ENCODE data around the gene DUSP2.

The DUSP2 gene

DNA sequence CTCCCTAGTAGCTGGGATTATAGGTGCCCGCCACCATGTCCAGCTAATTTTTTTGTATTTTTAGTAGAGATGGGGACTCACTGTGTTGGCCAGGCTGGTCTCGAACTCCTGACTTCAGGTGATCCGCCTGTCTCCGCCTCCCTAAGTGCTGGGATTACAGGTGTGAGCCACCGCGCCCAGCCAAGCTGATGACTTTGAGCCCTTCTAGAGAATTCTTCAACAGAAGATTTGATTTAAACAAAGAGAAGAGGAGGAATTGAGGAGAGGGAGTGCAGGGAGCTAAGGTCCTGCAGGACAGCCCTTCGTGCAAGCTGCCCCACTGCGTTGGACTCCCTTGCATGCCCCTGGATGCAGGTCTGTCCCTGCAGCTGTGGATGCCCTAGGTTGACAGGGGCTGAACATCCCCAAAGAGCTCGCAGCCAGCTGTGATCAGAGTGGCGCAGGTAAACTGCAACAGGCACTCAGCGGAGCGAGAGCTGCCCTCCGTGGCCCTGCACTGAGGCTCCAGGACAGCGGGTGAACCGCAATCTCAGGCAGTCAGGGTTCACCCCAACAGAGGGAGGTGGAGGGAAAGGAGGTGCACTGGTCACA, 42.5 kb downstream of the DUSP2 start:
- Histone ChIP-seq H3K4me3 (ENCODE audit: low read depth, low read length, poor library complexity, severe bottlenecking) (no peak overlapping the region), H3F3A (ENCODE audit: insufficient read depth, low read length) (no peaks in the 10 kb centered on the region), H3K36me3 (ENCODE audit: insufficient read depth, low read length) (no peaks in the 10 kb centered on the region; the same call in 1 of the 2 replicates), H3K9ac (ENCODE audit: low read length) (no peak overlapping the region), H3K9me3 (ENCODE audit: low read length) (peaks cover 5% of the 10 kb centered on the region; the same call in 1 of the 2 replicates), H3K79me2 (ENCODE audit: insufficient read depth, low read length) (no peaks in the 10 kb centered on the region), H3K4me2 (ENCODE audit: low read length) (no peak overlapping the region), H3K4me1 (ENCODE audit: insufficient read depth, low read length, severe bottlenecking) (no peaks in the 10 kb centered on the region), H3K9me2 (ENCODE audit: low read depth, low read length) (no peaks in the 10 kb centered on the region), H4K20me1 (ENCODE audit: insufficient read depth, low read length) (no peaks in the 10 kb centered on the region), H3K27me3 (ENCODE audit: insufficient read depth, low read length) (peaks cover 22% of the 10 kb centered on the region; the same call in 1 of the 2 replicates), H2AFZ (ENCODE audit: low read length) (no peak overlapping the region), H3K27ac (ENCODE audit: low read depth, low read length, poor library complexity, severe bottlenecking) (no peak overlapping the region)
- TF ChIP-seq, protein P1, sequence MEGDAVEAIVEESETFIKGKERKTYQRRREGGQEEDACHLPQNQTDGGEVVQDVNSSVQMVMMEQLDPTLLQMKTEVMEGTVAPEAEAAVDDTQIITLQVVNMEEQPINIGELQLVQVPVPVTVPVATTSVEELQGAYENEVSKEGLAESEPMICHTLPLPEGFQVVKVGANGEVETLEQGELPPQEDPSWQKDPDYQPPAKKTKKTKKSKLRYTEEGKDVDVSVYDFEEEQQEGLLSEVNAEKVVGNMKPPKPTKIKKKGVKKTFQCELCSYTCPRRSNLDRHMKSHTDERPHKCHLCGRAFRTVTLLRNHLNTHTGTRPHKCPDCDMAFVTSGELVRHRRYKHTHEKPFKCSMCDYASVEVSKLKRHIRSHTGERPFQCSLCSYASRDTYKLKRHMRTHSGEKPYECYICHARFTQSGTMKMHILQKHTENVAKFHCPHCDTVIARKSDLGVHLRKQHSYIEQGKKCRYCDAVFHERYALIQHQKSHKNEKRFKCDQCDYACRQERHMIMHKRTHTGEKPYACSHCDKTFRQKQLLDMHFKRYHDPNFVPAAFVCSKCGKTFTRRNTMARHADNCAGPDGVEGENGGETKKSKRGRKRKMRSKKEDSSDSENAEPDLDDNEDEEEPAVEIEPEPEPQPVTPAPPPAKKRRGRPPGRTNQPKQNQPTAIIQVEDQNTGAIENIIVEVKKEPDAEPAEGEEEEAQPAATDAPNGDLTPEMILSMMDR (IDR thresholded peaks at IDR 0.05; ENCODE audit: low read length): no peak
- TF ChIP-seq EZH2 (IDR thresholded peaks at IDR 0.05; ENCODE audit: borderline replicate concordance, low read length): no peak

DNA sequence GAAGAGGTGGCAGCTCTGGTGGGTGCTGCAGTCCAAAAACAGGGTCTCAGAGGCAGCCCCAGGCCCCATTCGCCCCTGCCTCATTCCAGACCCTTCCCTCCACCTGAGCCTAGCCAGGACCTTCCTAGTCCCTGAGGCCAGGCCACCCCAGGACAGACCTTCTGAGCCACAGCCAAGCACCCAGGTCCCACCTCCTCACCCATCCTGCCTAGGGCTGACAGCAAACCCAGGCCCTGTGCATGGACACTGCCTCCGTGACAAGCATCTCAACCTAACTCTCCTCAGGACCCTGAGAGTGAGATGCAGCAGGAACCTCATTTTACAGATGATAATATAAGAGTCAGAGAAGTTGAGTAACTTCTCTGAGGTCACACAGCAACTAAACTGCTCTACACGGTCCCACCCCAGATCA, 44.3 kb downstream of the DUSP2 start:
- Histone ChIP-seq H3F3A (ENCODE audit: insufficient read depth, low read length) (no peaks in the 10 kb centered on the region), H3K4me3 (ENCODE audit: low read depth, low read length, poor library complexity, severe bottlenecking) (no peak overlapping the region), H3K4me2 (ENCODE audit: low read length) (no peak overlapping the region), H3K9ac (ENCODE audit: low read length) (no peak overlapping the region), H3K9me2 (ENCODE audit: low read depth, low read length) (no peaks in the 10 kb centered on the region), H2AFZ (ENCODE audit: low read length) (no peak overlapping the region), H3K36me3 (ENCODE audit: insufficient read depth, low read length) (no peaks in the 10 kb centered on the region; the same call in 1 of the 2 replicates), H3K79me2 (ENCODE audit: insufficient read depth, low read length) (no peaks in the 10 kb centered on the region), H3K9me3 (ENCODE audit: low read length) (peaks cover 5% of the 10 kb centered on the region; the same call in 1 of the 2 replicates), H4K20me1 (ENCODE audit: insufficient read depth, low read length) (no peaks in the 10 kb centered on the region), H3K27me3 (ENCODE audit: insufficient read depth, low read length) (peaks cover 22% of the 10 kb centered on the region; the same call in 1 of the 2 replicates), H3K4me1 (ENCODE audit: insufficient read depth, low read length, severe bottlenecking) (no peaks in the 10 kb centered on the region), H3K27ac (ENCODE audit: low read depth, low read length, poor library complexity, severe bottlenecking) (no peak overlapping the region)
- TF ChIP-seq, protein P1 (IDR thresholded peaks at IDR 0.05; ENCODE audit: low read length): no peak
- no peak for TF ChIP-seq EZH2 (IDR thresholded peaks at IDR 0.05; ENCODE audit: borderline replicate concordance, low read length)

DNA sequence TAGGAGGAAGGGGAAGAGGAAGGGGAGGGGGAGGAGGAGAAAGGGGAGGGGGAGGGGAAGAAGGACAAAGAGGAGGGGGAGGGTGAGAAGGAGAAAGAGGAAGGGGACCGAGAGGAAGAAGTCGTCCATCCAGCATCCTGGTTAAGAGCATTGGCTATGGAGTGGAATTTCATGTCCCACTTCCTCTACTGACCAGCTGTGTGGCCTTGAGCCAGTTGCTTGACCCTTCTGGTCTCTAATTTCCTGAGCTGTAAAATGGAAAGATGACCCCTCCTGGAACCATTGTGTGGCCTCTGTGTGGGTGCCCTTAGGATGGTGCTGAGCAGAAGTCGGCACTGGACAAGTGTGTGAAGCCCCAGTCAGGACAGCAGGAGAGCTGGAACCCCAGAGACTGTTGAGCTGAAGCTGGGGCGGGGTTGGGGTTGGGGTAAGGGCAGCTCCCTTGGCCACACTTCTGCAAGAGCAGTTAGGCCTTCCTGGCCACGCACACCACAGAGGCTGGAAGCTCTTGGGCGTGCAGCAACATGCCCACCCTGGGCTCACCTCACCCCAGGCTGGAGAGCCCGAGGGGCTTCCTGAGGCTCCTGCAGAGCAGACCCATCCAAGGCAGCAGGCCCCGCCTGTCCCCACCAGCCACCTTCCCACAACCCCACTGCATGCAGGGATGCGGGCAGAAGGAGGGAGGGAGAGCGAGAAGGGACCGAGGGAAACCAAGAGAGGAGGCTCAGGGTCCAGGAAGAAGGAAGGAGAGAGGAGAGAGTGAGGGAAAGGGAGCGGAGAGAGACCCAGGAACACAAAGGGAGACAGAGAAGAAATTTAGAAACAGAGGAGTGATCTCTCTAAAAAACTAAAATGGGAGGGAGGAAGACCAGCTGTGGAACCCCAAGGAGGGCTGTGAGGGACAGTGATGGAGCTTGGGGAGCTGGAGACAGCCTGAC, 45.1 kb downstream of the DUSP2 start:
- Histone ChIP-seq H3F3A (ENCODE audit: insufficient read depth, low read length) (no peaks in the 10 kb centered on the region), H3K4me3 (ENCODE audit: low read depth, low read length, poor library complexity, severe bottlenecking) (no peak overlapping the region), H3K27me3 (ENCODE audit: insufficient read depth, low read length) (peaks cover 14% of the 10 kb centered on the region; the same call in 1 of the 2 replicates), H2AFZ (ENCODE audit: low read length) (no peak overlapping the region), H3K9ac (ENCODE audit: low read length) (no peak overlapping the region), H3K79me2 (ENCODE audit: insufficient read depth, low read length) (no peaks in the 10 kb centered on the region), H3K4me1 (ENCODE audit: insufficient read depth, low read length, severe bottlenecking) (no peaks in the 10 kb centered on the region), H3K4me2 (ENCODE audit: low read length) (no peak overlapping the region), H4K20me1 (ENCODE audit: insufficient read depth, low read length) (no peaks in the 10 kb centered on the region), H3K27ac (ENCODE audit: low read depth, low read length, poor library complexity, severe bottlenecking) (no peak overlapping the region), H3K9me2 (ENCODE audit: low read depth, low read length) (no peaks in the 10 kb centered on the region), H3K9me3 (ENCODE audit: low read length) (peaks cover under 1% of the 10 kb centered on the region; the same call in 1 of the 2 replicates), H3K36me3 (ENCODE audit: insufficient read depth, low read length) (no peaks in the 10 kb centered on the region; the same call in 1 of the 2 replicates)
- no peak for TF ChIP-seq EZH2 (IDR thresholded peaks at IDR 0.05; ENCODE audit: borderline replicate concordance, low read length)
- TF ChIP-seq, protein P1 (IDR thresholded peaks at IDR 0.05; ENCODE audit: low read length): no peak

Data from OCI-LY1 (cell line).